ENCODE measurements around the gene TMEM232.

Gene TMEM232

GRCh38 chr5:110377943-110378342 lies 348.5 kb downstream of the TMEM232 start:
- DNase-seq = no peak

- DNase-seq = no peak
Measured at GRCh38 chr5:110377361-110377760, 349.1 kb downstream of the TMEM232 start.

- DNase-seq = no peak
Measured at GRCh38 chr5:110376281-110376951, 350.1 kb downstream of the TMEM232 start.

GRCh38 chr5:110371725-110372041 lies 354.8 kb downstream of the TMEM232 start:
- DNase-seq = no peak

- no peak for DNase-seq
Measured at GRCh38 chr5:110371011-110371724, 355.3 kb downstream of the TMEM232 start.

Measured in NCI-H524 treated with DMSO at 0.1 percent for 48 hours (cell line).